Astrocyte (in vitro differentiated cells and primary cell): Measurements from ENCODE around the gene RAP2B.

Experiments
- CTCF ChIP-seq: IDR thresholded peaks from 2 replicates; pipeline ENCODE4 v1.5.1; 2011; ENCODE audit warnings: low read depth, mild to moderate bottlenecking, inconsistent platforms, low read length, moderate library complexity; ENCODE audit not compliant: insufficient read depth
- EZH2 ChIP-seq: IDR thresholded peaks from 2 replicates; pipeline ENCODE4 v1.6.1; 2012; ENCODE audit warnings: mild to moderate bottlenecking, low read length, inconsistent platforms; ENCODE audit not compliant: insufficient read depth

- TF ChIP-seq EZH2, result no peak
- no peak for TF ChIP-seq CTCF
These were observed 48.1 kb downstream of the RAP2B start for GRCh38 chr3:153210146-153210545.
